CD4-positive, alpha-beta T cell treated with Interleukin-12 subunit alpha and Interleukin-12 subunit beta, for 1 hour (primary cell): Measurements from ENCODE around the gene TSTD1.
A peak's percentile ranks its signal among the peaks of the same experiment; 100 is the strongest.

ENCODE experiments used
- DNase-seq: peaks from one replicate; pipeline ENCODE4 v3.0.0-alpha.2; 2020

TSTD1 gene

GRCh38 chr1:161038523-161039153 is at the start of gene TSTD1:
TSS of gene TSTD1 (minus strand) at chr1:161038964. CDS start at chr1:161038889, 75 bp downstream.
- peak; percentile 90 for DNase-seq

GRCh38 chr1:161086457-161086856 is 47.7 kb upstream of the TSTD1 start:
- DNase-seq = no peak

GRCh38 chr1:161085165-161085564 is 46.4 kb upstream of the TSTD1 start:
- DNase-seq = no peak

GRCh38 chr1:161084597-161084988 is 45.8 kb upstream of the TSTD1 start:
- DNase-seq = no peak

GRCh38 chr1:161083748-161084596 is 45.2 kb upstream of the TSTD1 start:
- DNase-seq = no peak

GRCh38 chr1:161082996-161083747 is 44.4 kb upstream of the TSTD1 start:
- peak; percentile 26 for DNase-seq

- DNase-seq = no peak
These were observed 43.7 kb upstream of the TSTD1 start for GRCh38 chr1:161082483-161082882.

GRCh38 chr1:161081519-161081918 is 42.8 kb upstream of the TSTD1 start:
- DNase-seq = no peak

GRCh38 chr1:161080441-161081405 is 42.0 kb upstream of the TSTD1 start:
- DNase-seq = no peak

GRCh38 chr1:161079436-161080110 is 40.8 kb upstream of the TSTD1 start:
- DNase-seq = no peak

GRCh38 chr1:161077426-161077825 is 38.7 kb upstream of the TSTD1 start:
- no peak for DNase-seq

GRCh38 chr1:161076410-161076809 is 37.6 kb upstream of the TSTD1 start:
- no peak for DNase-seq

GRCh38 chr1:161074676-161075368 is 36.1 kb upstream of the TSTD1 start:
- no peak for DNase-seq

GRCh38 chr1:161073474-161074121 is 34.8 kb upstream of the TSTD1 start:
- no peak for DNase-seq

- no peak for DNase-seq
These were observed 34.1 kb upstream of the TSTD1 start for GRCh38 chr1:161072751-161073449.

- peak; percentile 63 for DNase-seq
These were observed 33.2 kb upstream of the TSTD1 start for GRCh38 chr1:161071886-161072371.

- no peak for DNase-seq
These were observed 32.0 kb upstream of the TSTD1 start for GRCh38 chr1:161070761-161071160.

GRCh38 chr1:161069731-161070270 is 31.0 kb upstream of the TSTD1 start, which contains the start of gene ARHGAP30:
TSS of gene ARHGAP30 (minus strand) at chr1:161069891. CDS start at chr1:161069624, 267 bp downstream.
- peak; percentile 94 for DNase-seq

- no peak for DNase-seq
These were observed 30.5 kb upstream of the TSTD1 start for GRCh38 chr1:161069241-161069640.
